WTC11 (cell line): ENCODE data around the gene FAM25A. TPM values are rescaled to one million over a fixed set of nuclear protein-coding genes. Genes with fewer than 3 reads are reported as not detected.
"Not testable (repeated sequence)": the region's sequence is repeated elsewhere in the genome, so short reads cannot be mapped to it uniquely, and the experiment has no call there.

Experiments used
- ATAC-seq: fragments of 200-7000 bp; cut with Tn5 transposase; 2 replicates; pipeline ENCODE4 v1.10.0; 2021; ENCODE audit warnings: mild to moderate bottlenecking, moderate library complexity
- CTCF ChIA-PET: fragments of 300-600 bp; sonication (Branson Sonifier 250); formaldehyde crosslinking; loops from one replicate; lab custom pipeline; 2021; ENCODE audit warnings: antibody characterized with exemption; lab: Charles Lee
- POLR2A ChIA-PET: fragments of 350-600 bp; sonication (Branson Sonifier 250); formaldehyde crosslinking; loops from one replicate; lab custom pipeline; 2021; ENCODE audit warnings: antibody characterized with exemption; lab: Charles Lee
- DNase-seq: peaks from one replicate; pipeline ENCODE4 v3.0.0; 2021; ENCODE audit warnings: low spot score
- H3K27ac Mint-ChIP-seq: 2 replicates; pipeline ENCODE4 v1.8.0; 2021; ENCODE audit warnings: mixed read lengths
- H3K27me3 Mint-ChIP-seq: 2 replicates; pipeline ENCODE4 v1.8.0; 2021; ENCODE audit warnings: low read depth, mild to moderate bottlenecking, moderate library complexity, mixed read lengths
- H3K36me3 Mint-ChIP-seq: 2 replicates; pipeline ENCODE4 v1.8.0; 2021; ENCODE audit warnings: mixed read lengths
- H3K4me1 Mint-ChIP-seq: 2 replicates; pipeline ENCODE4 v1.8.0; 2022; ENCODE audit warnings: mixed read lengths
- H3K4me3 Mint-ChIP-seq: 2 replicates; pipeline ENCODE4 v1.8.0; 2021; ENCODE audit warnings: mild to moderate bottlenecking, moderate library complexity, mixed read lengths
- H3K9me3 Mint-ChIP-seq: 2 replicates; pipeline ENCODE4 v1.8.0; 2021; ENCODE audit warnings: mixed read lengths
- ATF1 ChIP-seq: sonication (generic); formaldehyde crosslinking; IDR thresholded peaks from 2 replicates; pipeline ENCODE4 v1.8.1; 2023; ENCODE audit warnings: mild to moderate bottlenecking, moderate library complexity, missing genetic modification reagents
- CREM ChIP-seq: sonication (generic); formaldehyde crosslinking; IDR thresholded peaks from 2 replicates; pipeline ENCODE4 v1.8.1; 2022; ENCODE audit warnings: mild to moderate bottlenecking, missing genetic modification reagents, moderate library complexity
- GABPB1 ChIP-seq: sonication (generic); formaldehyde crosslinking; IDR thresholded peaks from 2 replicates; pipeline ENCODE4 v1.8.1; 2023; ENCODE audit warnings: mild to moderate bottlenecking, missing genetic modification reagents
- JAZF1 ChIP-seq: fragments of 250-450 bp; sonication (Bioruptor Pico); IDR thresholded peaks from 2 replicates; pipeline ENCODE4 v1.9.0; 2021; ENCODE audit warnings: moderate library complexity, mild to moderate bottlenecking, inconsistent platforms
- MAX ChIP-seq: sonication (generic); formaldehyde crosslinking; IDR thresholded peaks from 2 replicates; pipeline ENCODE4 v1.8.0; 2022; ENCODE audit warnings: mild to moderate bottlenecking, missing genetic modification reagents
- NFYB ChIP-seq: sonication (generic); formaldehyde crosslinking; conservative IDR thresholded peaks from 2 replicates; pipeline ENCODE4 v1.8.0; 2022; ENCODE audit warnings: low read depth, missing genetic modification reagents
- RORB ChIP-seq: fragments of 250-450 bp; sonication (Bioruptor Pico); IDR thresholded peaks from 2 replicates; pipeline ENCODE4 v1.9.0; 2021; ENCODE audit warnings: mild to moderate bottlenecking
- SMAD3 ChIP-seq: sonication (generic); formaldehyde crosslinking; IDR thresholded peaks from 2 replicates; pipeline ENCODE4 v1.8.0; 2022; ENCODE audit warnings: missing genetic modification reagents, mild to moderate bottlenecking, borderline replicate concordance
- TP53 ChIP-seq: sonication (generic); formaldehyde crosslinking; IDR thresholded peaks from 2 replicates; pipeline ENCODE4 v1.8.1; 2023; ENCODE audit warnings: mild to moderate bottlenecking, missing genetic modification reagents
- ZNF121 ChIP-seq: sonication (generic); formaldehyde crosslinking; IDR thresholded peaks from 2 replicates; pipeline ENCODE4 v1.8.0; 2023; ENCODE audit warnings: missing genetic modification reagents
- ZNF263 ChIP-seq: sonication (generic); formaldehyde crosslinking; IDR thresholded peaks from 2 replicates; pipeline ENCODE4 v1.8.1; 2022; ENCODE audit warnings: low read depth, mild to moderate bottlenecking, moderate library complexity, missing genetic modification reagents
- total RNA-seq: library from RNA; stranded (reverse); gene quantifications from 3 replicates; pipeline ENCODE4 v1.2.3, GENCODE V29; 2021
- TF ChIP-seq, protein P1 (sequence below): sonication (generic); formaldehyde crosslinking; IDR thresholded peaks from 2 replicates; pipeline ENCODE4 v1.8.0; 2022; ENCODE audit warnings: mild to moderate bottlenecking, missing genetic modification reagents
- TF ChIP-seq, protein P2 (sequence below): fragments of 250-450 bp; sonication (Bioruptor Pico); IDR thresholded peaks from 2 replicates; pipeline ENCODE4 v1.9.0; 2021; ENCODE audit warnings: mild to moderate bottlenecking
- TF ChIP-seq, protein P3 (sequence below): sonication (generic); formaldehyde crosslinking; IDR thresholded peaks from 2 replicates; pipeline ENCODE4 v1.8.1; 2023; ENCODE audit warnings: mild to moderate bottlenecking, missing genetic modification reagents, moderate library complexity
- TF ChIP-seq, protein P4 (sequence below): sonication (generic); formaldehyde crosslinking; IDR thresholded peaks from 2 replicates; pipeline ENCODE4 v1.8.1; 2022; ENCODE audit warnings: low read depth, mild to moderate bottlenecking, moderate library complexity, missing genetic modification reagents, borderline replicate concordance
- TF ChIP-seq, protein P5 (sequence below): fragments of 250-450 bp; sonication (Bioruptor Pico); IDR thresholded peaks from 2 replicates; pipeline ENCODE4 v2.1.2; 2022; ENCODE audit warnings: mild to moderate bottlenecking, moderate library complexity
- TF ChIP-seq, protein P6 (sequence below): sonication (generic); formaldehyde crosslinking; IDR thresholded peaks from 2 replicates; pipeline ENCODE4 v1.8.1; 2023; ENCODE audit warnings: mild to moderate bottlenecking, missing genetic modification reagents

Gene FAM25A
- total RNA-seq, 1 experiment from 2014 or later, result not detected

GRCh38 chr10:86976362-86977056, 43.6 kb upstream of the FAM25A start:
- TF ChIP-seq JAZF1 (CRISPR knock-in tag) (no peak), GABPB1 (CRISPR knock-in tag) (no peak), NFYB (CRISPR knock-in tag) (no peak), TP53 (CRISPR knock-in tag) (no peak), SMAD3 (CRISPR knock-in tag) (no peak), ZNF263 (CRISPR knock-in tag) (no peak), CREM (CRISPR knock-in tag) (no peak), MAX (CRISPR knock-in tag) (no peak)
- TF ChIP-seq, protein P1, sequence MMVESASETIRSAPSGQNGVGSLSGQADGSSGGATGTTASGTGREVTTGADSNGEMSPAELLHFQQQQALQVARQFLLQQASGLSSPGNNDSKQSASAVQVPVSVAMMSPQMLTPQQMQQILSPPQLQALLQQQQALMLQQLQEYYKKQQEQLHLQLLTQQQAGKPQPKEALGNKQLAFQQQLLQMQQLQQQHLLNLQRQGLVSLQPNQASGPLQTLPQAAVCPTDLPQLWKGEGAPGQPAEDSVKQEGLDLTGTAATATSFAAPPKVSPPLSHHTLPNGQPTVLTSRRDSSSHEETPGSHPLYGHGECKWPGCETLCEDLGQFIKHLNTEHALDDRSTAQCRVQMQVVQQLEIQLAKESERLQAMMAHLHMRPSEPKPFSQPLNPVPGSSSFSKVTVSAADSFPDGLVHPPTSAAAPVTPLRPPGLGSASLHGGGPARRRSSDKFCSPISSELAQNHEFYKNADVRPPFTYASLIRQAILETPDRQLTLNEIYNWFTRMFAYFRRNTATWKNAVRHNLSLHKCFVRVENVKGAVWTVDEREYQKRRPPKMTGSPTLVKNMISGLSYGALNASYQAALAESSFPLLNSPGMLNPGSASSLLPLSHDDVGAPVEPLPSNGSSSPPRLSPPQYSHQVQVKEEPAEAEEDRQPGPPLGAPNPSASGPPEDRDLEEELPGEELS (CRISPR knock-in tag), result no peak
- TF ChIP-seq, protein P2, sequence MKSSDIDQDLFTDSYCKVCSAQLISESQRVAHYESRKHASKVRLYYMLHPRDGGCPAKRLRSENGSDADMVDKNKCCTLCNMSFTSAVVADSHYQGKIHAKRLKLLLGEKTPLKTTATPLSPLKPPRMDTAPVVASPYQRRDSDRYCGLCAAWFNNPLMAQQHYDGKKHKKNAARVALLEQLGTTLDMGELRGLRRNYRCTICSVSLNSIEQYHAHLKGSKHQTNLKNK (CRISPR knock-in tag), result no peak
- no peak for DNase-seq
- ChIA-PET CTCF (interaction anchor here (1.2 to 1.5 kb wide), 2 partner anchors 10 to 37 kb away, joined by 4 read pairs; no protein-coding TSS in a partner anchor), POLR2A (no interaction called here)
- ATAC-seq, result no peak
- peaks cover 29% of the 10 kb centered on the region for H3K27me3 Mint-ChIP-seq
- no peaks in the 10 kb centered on the region for H3K9me3 Mint-ChIP-seq
- no peak overlapping the region for H3K27ac Mint-ChIP-seq
- H3K36me3 Mint-ChIP-seq, result no peaks in the 10 kb centered on the region
- peaks cover 26% of the 10 kb centered on the region for H3K4me1 Mint-ChIP-seq
- H3K4me3 Mint-ChIP-seq, result no peak overlapping the region

- ATAC-seq, result peak; percentile 64
- H3K9me3 Mint-ChIP-seq, H3K4me3 Mint-ChIP-seq, H3K36me3 Mint-ChIP-seq, H3K27me3 Mint-ChIP-seq, POLR2A ChIA-PET, H3K27ac Mint-ChIP-seq, DNase-seq: not testable (repeated sequence)
- H3K4me1 Mint-ChIP-seq, result peaks cover 18% of the 10 kb centered on the region
- CTCF ChIA-PET, result interaction anchor here (0.6 kb wide), 1 partner anchor 140 kb away, joined by 3 read pairs; no protein-coding TSS in a partner anchor
These were observed 41.6 kb upstream of the FAM25A start for GRCh38 chr10:86978457-86978856.

- TF ChIP-seq, protein P3, sequence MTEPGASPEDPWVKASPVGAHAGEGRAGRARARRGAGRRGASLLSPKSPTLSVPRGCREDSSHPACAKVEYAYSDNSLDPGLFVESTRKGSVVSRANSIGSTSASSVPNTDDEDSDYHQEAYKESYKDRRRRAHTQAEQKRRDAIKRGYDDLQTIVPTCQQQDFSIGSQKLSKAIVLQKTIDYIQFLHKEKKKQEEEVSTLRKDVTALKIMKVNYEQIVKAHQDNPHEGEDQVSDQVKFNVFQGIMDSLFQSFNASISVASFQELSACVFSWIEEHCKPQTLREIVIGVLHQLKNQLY (CRISPR knock-in tag), result no peak
- TF ChIP-seq, all 79 proteins: peak for 0
- DNase-seq (no peak), ATAC-seq (no peak)
- Mint-ChIP-seq H3K4me1 (peaks cover 15% of the 10 kb centered on the region), H3K27ac (no peak overlapping the region), H3K4me3 (no peak overlapping the region), H3K36me3 (no peaks in the 10 kb centered on the region), H3K27me3 (peaks cover 4% of the 10 kb centered on the region; the same call in 1 of the 2 replicates), H3K9me3 (no peaks in the 10 kb centered on the region)
- ChIA-PET CTCF (interaction anchor here (1.4 kb wide), 1 partner anchor 13 kb away, joined by 4 read pairs; no protein-coding TSS in a partner anchor), POLR2A (no interaction called here)
These were observed 40.7 kb upstream of the FAM25A start for GRCh38 chr10:86979296-86979818.

- no peak for ATAC-seq
- H3K4me1 Mint-ChIP-seq, result peaks cover 14% of the 10 kb centered on the region
- no peak overlapping the region for H3K27ac Mint-ChIP-seq
- ChIA-PET CTCF (interaction anchor here (1.4 kb wide), 1 partner anchor 13 kb away, joined by 4 read pairs; no protein-coding TSS in a partner anchor), POLR2A (no interaction called here)
- TF ChIP-seq RORB (CRISPR knock-in tag), result no peak
- TF ChIP-seq, protein P4, sequence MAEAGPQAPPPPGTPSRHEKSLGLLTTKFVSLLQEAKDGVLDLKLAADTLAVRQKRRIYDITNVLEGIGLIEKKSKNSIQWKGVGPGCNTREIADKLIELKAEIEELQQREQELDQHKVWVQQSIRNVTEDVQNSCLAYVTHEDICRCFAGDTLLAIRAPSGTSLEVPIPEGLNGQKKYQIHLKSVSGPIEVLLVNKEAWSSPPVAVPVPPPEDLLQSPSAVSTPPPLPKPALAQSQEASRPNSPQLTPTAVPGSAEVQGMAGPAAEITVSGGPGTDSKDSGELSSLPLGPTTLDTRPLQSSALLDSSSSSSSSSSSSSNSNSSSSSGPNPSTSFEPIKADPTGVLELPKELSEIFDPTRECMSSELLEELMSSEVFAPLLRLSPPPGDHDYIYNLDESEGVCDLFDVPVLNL (CRISPR knock-in tag), result no peak
- TF ChIP-seq, protein P5, sequence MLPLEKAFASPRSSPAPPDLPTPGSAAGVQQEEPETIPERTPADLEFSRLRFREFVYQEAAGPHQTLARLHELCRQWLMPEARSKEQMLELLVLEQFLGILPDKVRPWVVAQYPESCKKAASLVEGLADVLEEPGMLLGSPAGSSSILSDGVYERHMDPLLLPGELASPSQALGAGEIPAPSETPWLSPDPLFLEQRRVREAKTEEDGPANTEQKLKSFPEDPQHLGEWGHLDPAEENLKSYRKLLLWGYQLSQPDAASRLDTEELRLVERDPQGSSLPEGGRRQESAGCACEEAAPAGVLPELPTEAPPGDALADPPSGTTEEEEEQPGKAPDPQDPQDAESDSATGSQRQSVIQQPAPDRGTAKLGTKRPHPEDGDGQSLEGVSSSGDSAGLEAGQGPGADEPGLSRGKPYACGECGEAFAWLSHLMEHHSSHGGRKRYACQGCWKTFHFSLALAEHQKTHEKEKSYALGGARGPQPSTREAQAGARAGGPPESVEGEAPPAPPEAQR (CRISPR knock-in tag), result no peak
- TF ChIP-seq, protein P1 (CRISPR knock-in tag), result no peak
- TF ChIP-seq, protein P6, sequence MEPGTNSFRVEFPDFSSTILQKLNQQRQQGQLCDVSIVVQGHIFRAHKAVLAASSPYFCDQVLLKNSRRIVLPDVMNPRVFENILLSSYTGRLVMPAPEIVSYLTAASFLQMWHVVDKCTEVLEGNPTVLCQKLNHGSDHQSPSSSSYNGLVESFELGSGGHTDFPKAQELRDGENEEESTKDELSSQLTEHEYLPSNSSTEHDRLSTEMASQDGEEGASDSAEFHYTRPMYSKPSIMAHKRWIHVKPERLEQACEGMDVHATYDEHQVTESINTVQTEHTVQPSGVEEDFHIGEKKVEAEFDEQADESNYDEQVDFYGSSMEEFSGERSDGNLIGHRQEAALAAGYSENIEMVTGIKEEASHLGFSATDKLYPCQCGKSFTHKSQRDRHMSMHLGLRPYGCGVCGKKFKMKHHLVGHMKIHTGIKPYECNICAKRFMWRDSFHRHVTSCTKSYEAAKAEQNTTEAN (CRISPR knock-in tag), result no peak
- no peak for TF ChIP-seq ZNF263 (CRISPR knock-in tag)
- no peak for TF ChIP-seq ATF1 (CRISPR knock-in tag)
- no peak for TF ChIP-seq ZNF121
- no peaks in the 10 kb centered on the region for H3K27me3 Mint-ChIP-seq
- H3K9me3 Mint-ChIP-seq, result no peaks in the 10 kb centered on the region
- no peaks in the 10 kb centered on the region for H3K36me3 Mint-ChIP-seq
- no peak for DNase-seq
- no peak overlapping the region for H3K4me3 Mint-ChIP-seq
These were observed 40.1 kb upstream of the FAM25A start for GRCh38 chr10:86979977-86980448.
